Type B pancreatic cell (in vitro differentiated cells): Measurements from ENCODE around the gene MPPE1. TPM values are rescaled to one million over a fixed set of nuclear protein-coding genes. Genes with fewer than 3 reads are reported as not detected.

ENCODE experiments used
- DNase-seq: peaks from one replicate; pipeline ENCODE4 v3.0.0; 2021; ENCODE audit warnings: mixed read lengths; ENCODE audit not compliant: unreplicated experiment; ENCODE audit errors: extremely low spot score
- H3K27ac Mint-ChIP-seq: 2 replicates; pipeline ENCODE4 v1.8.0; 2021; ENCODE audit warnings: mild to moderate bottlenecking, mixed read lengths
- H3K27me3 Mint-ChIP-seq: 2 replicates; pipeline ENCODE4 v1.8.0; 2021; ENCODE audit warnings: mixed read lengths
- H3K36me3 Mint-ChIP-seq: 2 replicates; pipeline ENCODE4 v1.8.0; 2021; ENCODE audit warnings: mixed read lengths
- H3K4me1 Mint-ChIP-seq: one replicate; pipeline ENCODE4 v1.8.0; 2021; ENCODE audit warnings: mixed read lengths; ENCODE audit not compliant: unreplicated experiment
- H3K4me3 Mint-ChIP-seq: 2 replicates; pipeline ENCODE4 v1.8.0; 2021; ENCODE audit warnings: mild to moderate bottlenecking, mixed read lengths
- H3K9me3 Mint-ChIP-seq: 2 replicates; pipeline ENCODE4 v1.8.0; 2021; ENCODE audit warnings: mixed read lengths
- total RNA-seq: library from RNA; stranded (reverse); gene quantifications from 2 replicates; pipeline ENCODE4 v1.2.1, GENCODE V29; 2021; ENCODE audit warnings: low replicate concordance
- TF ChIP-seq, protein P1 (sequence below): fragments of 200-600 bp; sonication (generic); conservative IDR thresholded peaks from 2 replicates; pipeline ENCODE4 v1.5.0; 2021; ENCODE audit warnings: antibody characterized with exemption, mild to moderate bottlenecking

Gene MPPE1
- total RNA-seq, 1 donor from 2014 or later: 35.3 TPM

DNA sequence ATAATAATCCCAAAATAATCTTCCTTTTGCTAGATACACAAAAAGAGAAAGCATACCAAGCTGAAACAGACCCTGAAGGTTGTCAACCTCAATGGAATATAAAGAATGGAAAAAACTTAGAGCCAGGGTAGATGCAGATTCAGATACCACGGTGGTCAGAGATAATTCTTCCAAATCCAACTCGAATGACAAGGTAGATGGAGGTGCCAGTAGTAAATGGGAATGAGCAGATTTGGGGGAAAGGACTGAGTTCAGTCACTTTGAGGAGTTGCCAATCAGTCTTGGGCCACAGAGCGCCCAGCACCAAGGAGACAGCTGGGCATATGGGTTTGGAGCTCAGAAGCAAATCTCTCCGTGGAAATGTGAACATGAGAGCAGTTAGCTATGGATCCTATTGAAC lies 60.3 kb downstream of the MPPE1 start:
- TF ChIP-seq, protein P1, sequence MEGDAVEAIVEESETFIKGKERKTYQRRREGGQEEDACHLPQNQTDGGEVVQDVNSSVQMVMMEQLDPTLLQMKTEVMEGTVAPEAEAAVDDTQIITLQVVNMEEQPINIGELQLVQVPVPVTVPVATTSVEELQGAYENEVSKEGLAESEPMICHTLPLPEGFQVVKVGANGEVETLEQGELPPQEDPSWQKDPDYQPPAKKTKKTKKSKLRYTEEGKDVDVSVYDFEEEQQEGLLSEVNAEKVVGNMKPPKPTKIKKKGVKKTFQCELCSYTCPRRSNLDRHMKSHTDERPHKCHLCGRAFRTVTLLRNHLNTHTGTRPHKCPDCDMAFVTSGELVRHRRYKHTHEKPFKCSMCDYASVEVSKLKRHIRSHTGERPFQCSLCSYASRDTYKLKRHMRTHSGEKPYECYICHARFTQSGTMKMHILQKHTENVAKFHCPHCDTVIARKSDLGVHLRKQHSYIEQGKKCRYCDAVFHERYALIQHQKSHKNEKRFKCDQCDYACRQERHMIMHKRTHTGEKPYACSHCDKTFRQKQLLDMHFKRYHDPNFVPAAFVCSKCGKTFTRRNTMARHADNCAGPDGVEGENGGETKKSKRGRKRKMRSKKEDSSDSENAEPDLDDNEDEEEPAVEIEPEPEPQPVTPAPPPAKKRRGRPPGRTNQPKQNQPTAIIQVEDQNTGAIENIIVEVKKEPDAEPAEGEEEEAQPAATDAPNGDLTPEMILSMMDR: no peak
- no peaks in the 10 kb centered on the region for H3K9me3 Mint-ChIP-seq
- DNase-seq: no peak
- peaks cover 12% of the 10 kb centered on the region for H3K4me1 Mint-ChIP-seq
- no peak overlapping the region for H3K4me3 Mint-ChIP-seq
- peaks cover 4% of the 10 kb centered on the region for H3K36me3 Mint-ChIP-seq
- H3K27ac Mint-ChIP-seq: no peak overlapping the region
- no peaks in the 10 kb centered on the region for H3K27me3 Mint-ChIP-seq

DNA sequence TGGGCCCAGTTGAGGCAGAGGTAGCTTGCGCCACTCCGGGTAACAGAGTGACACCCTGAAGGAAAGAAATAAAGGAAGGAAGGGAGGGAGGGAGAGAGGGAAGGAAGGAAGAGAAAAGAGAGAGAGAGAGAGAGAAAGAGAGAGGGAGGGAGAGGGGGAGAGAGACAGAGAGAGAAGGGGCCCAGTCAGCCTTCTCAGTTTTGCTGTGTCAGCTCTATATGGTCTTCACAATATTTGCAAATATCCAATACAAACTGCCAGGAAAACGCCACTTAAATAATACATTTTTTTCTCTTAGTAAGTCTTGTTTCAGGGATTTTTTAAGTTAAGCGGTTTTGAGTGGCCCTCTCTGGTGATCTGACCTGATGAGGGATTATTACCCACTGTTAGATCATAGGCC lies 62.5 kb downstream of the MPPE1 start:
- Mint-ChIP-seq H3K27me3 (no peaks in the 10 kb centered on the region), H3K4me1 (peaks cover 11% of the 10 kb centered on the region), H3K36me3 (no peaks in the 10 kb centered on the region), H3K9me3 (no peaks in the 10 kb centered on the region), H3K4me3 (no peak overlapping the region), H3K27ac (no peak overlapping the region)
- DNase-seq: no peak
- TF ChIP-seq, protein P1: no peak

DNA sequence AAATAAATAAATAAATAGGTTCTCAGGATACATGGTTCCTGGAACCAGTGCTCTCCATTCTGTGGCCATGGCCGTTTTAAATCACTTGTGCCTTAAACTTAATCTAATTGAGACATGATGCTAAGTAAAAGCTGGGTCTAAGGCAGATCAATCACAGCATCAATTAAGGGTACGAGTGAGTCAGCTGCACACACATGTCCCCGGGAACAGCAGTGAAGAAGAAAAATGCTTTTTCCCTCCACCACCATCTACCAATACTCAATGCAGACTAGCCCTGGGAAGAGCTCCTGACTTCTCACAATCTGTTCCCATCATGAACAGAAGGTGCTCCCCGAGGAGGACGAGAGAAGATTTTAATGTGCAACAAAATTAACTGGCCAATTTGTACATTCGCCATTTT lies 63.7 kb downstream of the MPPE1 start:
- Mint-ChIP-seq H3K4me1 (peaks cover 8% of the 10 kb centered on the region), H3K36me3 (no peaks in the 10 kb centered on the region), H3K27ac (no peak overlapping the region), H3K4me3 (no peak overlapping the region), H3K27me3 (no peaks in the 10 kb centered on the region), H3K9me3 (no peaks in the 10 kb centered on the region)
- TF ChIP-seq, protein P1: no peak
- DNase-seq: no peak

DNA sequence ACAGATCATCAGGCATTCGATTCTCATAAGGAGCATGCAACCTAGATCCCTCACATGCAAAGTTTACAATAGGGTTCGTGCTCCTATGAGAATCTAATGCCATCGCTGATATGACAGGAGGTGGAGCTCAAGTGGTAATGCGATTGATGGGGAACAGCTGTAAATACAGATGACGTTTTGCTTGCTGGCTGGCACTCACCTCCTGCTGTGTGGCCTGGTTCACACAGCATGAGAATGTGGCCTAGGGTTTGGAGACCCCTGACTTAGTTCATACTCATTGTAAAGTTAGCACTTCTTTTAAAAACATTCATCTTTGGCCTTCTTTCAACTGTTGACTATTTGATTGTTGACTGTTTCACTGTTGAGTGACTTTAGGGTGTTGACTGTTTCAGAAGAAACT lies 65.6 kb downstream of the MPPE1 start:
- H3K36me3 Mint-ChIP-seq: no peaks in the 10 kb centered on the region
- H3K4me1 Mint-ChIP-seq: peaks cover 8% of the 10 kb centered on the region
- no peak for DNase-seq
- no peak overlapping the region for H3K4me3 Mint-ChIP-seq
- TF ChIP-seq, protein P1: no peak
- H3K9me3 Mint-ChIP-seq: no peaks in the 10 kb centered on the region
- H3K27ac Mint-ChIP-seq: no peak overlapping the region
- no peaks in the 10 kb centered on the region for H3K27me3 Mint-ChIP-seq

DNA sequence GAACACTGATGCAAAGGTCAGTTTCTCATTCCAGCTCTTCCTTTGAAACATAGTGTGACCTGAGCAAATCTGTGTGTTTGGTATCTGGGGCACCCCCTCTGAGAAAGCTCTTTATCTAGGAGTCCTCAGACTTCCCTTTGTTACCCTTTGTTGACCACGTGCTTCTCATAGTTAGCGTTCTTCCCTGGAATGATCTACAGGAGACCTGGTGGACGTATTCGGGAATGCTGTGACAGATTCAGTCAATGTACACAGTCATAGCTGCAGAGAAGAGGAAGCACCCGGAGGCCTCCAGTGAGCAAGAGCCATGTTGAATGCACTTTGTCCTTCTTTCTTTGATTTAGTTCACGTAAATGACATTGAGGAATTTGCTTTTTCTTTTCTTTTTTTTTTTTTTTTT lies 67.6 kb downstream of the MPPE1 start:
- Mint-ChIP-seq H3K36me3 (no peaks in the 10 kb centered on the region), H3K9me3 (no peaks in the 10 kb centered on the region), H3K27ac (peak overlapping the region; percentile 60), H3K4me1 (peaks cover 8% of the 10 kb centered on the region), H3K4me3 (no peak overlapping the region), H3K27me3 (no peaks in the 10 kb centered on the region)
- TF ChIP-seq, protein P1: no peak
- DNase-seq: no peak

DNA sequence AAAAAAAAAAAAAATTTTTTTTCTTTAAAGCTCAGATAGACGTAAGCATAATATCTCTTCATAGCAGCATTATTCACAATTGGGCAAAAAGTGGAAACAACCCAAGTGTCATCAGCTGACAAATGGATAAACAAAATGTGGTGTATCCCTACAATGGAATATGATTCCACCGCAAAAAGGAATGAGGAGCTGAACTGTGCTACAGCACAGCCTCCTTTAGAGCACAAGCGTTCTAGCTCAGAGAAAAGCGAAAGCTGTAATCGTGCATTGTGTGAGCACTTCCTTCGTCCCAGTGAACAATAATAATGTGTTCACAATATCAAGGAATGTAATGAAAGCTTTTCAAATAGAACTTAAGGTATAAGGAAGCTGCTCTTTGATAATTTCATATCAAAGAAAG lies 68.6 kb downstream of the MPPE1 start:
- H3K4me3 Mint-ChIP-seq: no peak overlapping the region
- no peaks in the 10 kb centered on the region for H3K36me3 Mint-ChIP-seq

More for the DNA sequence above, 68.6 kb downstream of the MPPE1 start:
- no peak for DNase-seq
- H3K27me3 Mint-ChIP-seq: no peaks in the 10 kb centered on the region
- TF ChIP-seq, protein P1: no peak
- H3K9me3 Mint-ChIP-seq: no peaks in the 10 kb centered on the region
- H3K27ac Mint-ChIP-seq: no peak overlapping the region
- peaks cover 8% of the 10 kb centered on the region for H3K4me1 Mint-ChIP-seq
